Hepatocyte (in vitro differentiated cells): ENCODE data around the gene PRDM16.

Source experiments
- EZH2 ChIP-seq: fragments of 200-600 bp; sonication (generic); IDR thresholded peaks from 2 replicates; pipeline ENCODE4 v1.6.1; 2016; ENCODE audit warnings: antibody characterized with exemption, mild to moderate bottlenecking, borderline replicate concordance
- EZH2phosphoT487 ChIP-seq: fragments of 200-600 bp; sonication (generic); IDR thresholded peaks from one replicate; pipeline ENCODE4 v1.6.1; 2018; ENCODE audit warnings: antibody characterized with exemption, mild to moderate bottlenecking, low read depth, moderate library complexity; ENCODE audit not compliant: unreplicated experiment, severe bottlenecking
- TF ChIP-seq, protein P1 (sequence below): fragments of 200-600 bp; sonication (generic); IDR thresholded peaks from 2 replicates; pipeline ENCODE4 v1.5.1; 2016; ENCODE audit warnings: antibody characterized with exemption, mild to moderate bottlenecking; ENCODE audit not compliant: poor library complexity

GRCh38 chr1:3407021-3407420, 338.0 kb downstream of the PRDM16 start:
- TF ChIP-seq, protein P1, sequence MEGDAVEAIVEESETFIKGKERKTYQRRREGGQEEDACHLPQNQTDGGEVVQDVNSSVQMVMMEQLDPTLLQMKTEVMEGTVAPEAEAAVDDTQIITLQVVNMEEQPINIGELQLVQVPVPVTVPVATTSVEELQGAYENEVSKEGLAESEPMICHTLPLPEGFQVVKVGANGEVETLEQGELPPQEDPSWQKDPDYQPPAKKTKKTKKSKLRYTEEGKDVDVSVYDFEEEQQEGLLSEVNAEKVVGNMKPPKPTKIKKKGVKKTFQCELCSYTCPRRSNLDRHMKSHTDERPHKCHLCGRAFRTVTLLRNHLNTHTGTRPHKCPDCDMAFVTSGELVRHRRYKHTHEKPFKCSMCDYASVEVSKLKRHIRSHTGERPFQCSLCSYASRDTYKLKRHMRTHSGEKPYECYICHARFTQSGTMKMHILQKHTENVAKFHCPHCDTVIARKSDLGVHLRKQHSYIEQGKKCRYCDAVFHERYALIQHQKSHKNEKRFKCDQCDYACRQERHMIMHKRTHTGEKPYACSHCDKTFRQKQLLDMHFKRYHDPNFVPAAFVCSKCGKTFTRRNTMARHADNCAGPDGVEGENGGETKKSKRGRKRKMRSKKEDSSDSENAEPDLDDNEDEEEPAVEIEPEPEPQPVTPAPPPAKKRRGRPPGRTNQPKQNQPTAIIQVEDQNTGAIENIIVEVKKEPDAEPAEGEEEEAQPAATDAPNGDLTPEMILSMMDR, result no peak
- TF ChIP-seq EZH2, result no peak
- no peak for TF ChIP-seq EZH2phosphoT487
